Pancreas (tissue), 10 donors: Measurements from ENCODE around the gene TLNRD1. TPM values are rescaled to one million over a fixed set of nuclear protein-coding genes. Genes with fewer than 3 reads are reported as not detected.

Experiments
- ATAC-seq, 4 donors: fragments of 200-7000 bp; cut with Tn5 transposase; one replicate each; pipeline versions ENCODE4 v1.8.0 to v1.9.1; 2020; ENCODE audit warnings: mild to moderate bottlenecking in 4 of 4, moderate library complexity in 4 of 4
- DNase-seq, 6 donors: peaks; one replicate each; pipeline ENCODE4 v3.0.0-alpha.2; 2020
- FAIRE-seq: peaks from 2 replicates; lab custom pipeline; 2012; peaks lifted over from hg19 to GRCh38; lab: Jason Lieb, UNC
- H3K27ac ChIP-seq, 4 donors: fragments of 200-600 bp; sonication (generic); 1 replicate in 3 of 4; 2 replicates in 1 of 4; pipeline versions ENCODE4 v1.5.0 to v1.8.0; 2020
- H3K27me3 ChIP-seq, 4 donors: fragments of 200-600 bp; one replicate each; pipeline ENCODE4 v1.8.0; 2021
- H3K36me3 ChIP-seq, 3 donors: fragments of 200-600 bp; sonication (generic) in 1 of 3; one replicate each; pipeline versions ENCODE4 v1.5.0 to v1.8.0; 2020 to 2021
- H3K4me1 ChIP-seq, 3 donors: fragments of 200-600 bp; one replicate each; pipeline ENCODE4 v1.8.0; 2021
- H3K4me3 ChIP-seq, 4 donors: fragments of 200-600 bp; sonication (generic) in 2 of 4; one replicate each; pipeline versions ENCODE4 v1.5.0 to v1.8.0; 2020 to 2021
- H3K9me3 ChIP-seq, 4 donors: fragments of 200-600 bp; one replicate each; pipeline ENCODE4 v1.8.0; 2021
- CTCF ChIP-seq, 4 donors: fragments of 200-600 bp; sonication (generic) in 3 of 4; IDR thresholded peaks; one replicate each; pipeline versions ENCODE4 v1.5.0 to v1.8.0; 2021; ENCODE audit warnings: antibody characterized with exemption in 4 of 4
- WGBS, 2 donors: extraction: QIAGEN DNeasy Blood & Tissue Kit; methylation state at CpG; one replicate each; pipeline ENCODE4 v1.1.7; 2013; 5-methylcytosine and 5-hydroxymethylcytosine counted together
- intact Hi-C, 3 donors: fragments of 100-400 bp; cut with DNase I; formaldehyde crosslinking; loops; one replicate each; pipeline versions ENCODE4 v1.11.1 to v1.14.2; 2022
- polyA plus RNA-seq, 2 donors: library from polyadenylated mRNA; stranded (reverse); fragments of 200-250 nt; gene quantifications; one replicate each; pipeline ENCODE4 v1.2.3, GENCODE V29; 2013
- total RNA-seq, 6 donors: library from RNA; stranded (reverse); fragmentation: NEBNext Ultra II Directional in 4 of 6; extraction: Animal tissue kit (Norgen Biotek cat#: 25700) in 4 of 6; gene quantifications; one replicate each; pipeline versions ENCODE4 v1.2.1 to v1.2.4, GENCODE V29; 2021 to 2023
- donor health status: healthy with polysubstance abuse.
- donor health status: DM: no; HTN: no; CAD: no; lungs with moderate emphysema.
- donor health status: DM: no; HTN: no; CAD: no.
- donor health status: control.
- donor health status: control.
- donor health status: Bipolar disorder and iron deficiency.
- donor health status: DM: yes; HTN: yes; CAD: no.
- donor health status: DM: no; HTN: no; CAD: no.
- donor health status: DM: no; HTN: no; CAD: no.
- donor health status: DM: yes; HTN: yes; CAD: no.

TLNRD1 gene
- total and polyA plus RNA-seq, 8 donors: 3.1 to 13.5 (median 8.8) TPM

GRCh38 chr15:80989518-80990478, 10.9 kb upstream of the TLNRD1 start, which contains the start of gene MESD:
Gene MESD, minus strand, starts transcription at chr15:80989819. Its CDS starts 28 bp downstream, at chr15:80989791.
- H3K36me3 ChIP-seq: no peaks in the 10 kb centered on the region
- DNase-seq (peak; percentile 96 to 100 (median 98)), FAIRE-seq (no peak), ATAC-seq (peak; percentile 96 to 99 (median 98))
- H3K4me3 ChIP-seq: peak within 1 kb of the TSS; percentile 64 to 94 (median 84)
- intact Hi-C loops: no loop called here
- 0 to 1% methylated on average over 44 to 63 of the region's 63 CpGs for WGBS, 2 donors
- H3K9me3 ChIP-seq: no peaks in the 10 kb centered on the region
- TF ChIP-seq CTCF (IDR thresholded peaks at IDR 0.05): no peak
- peaks cover 11 to 37% (median 14%) of the 10 kb centered on the region in 3 donors for H3K4me1 ChIP-seq
- no peaks in the 10 kb centered on the region for H3K27me3 ChIP-seq
- peak within 1 kb of the TSS; percentile 81 to 94 (median 88) for H3K27ac ChIP-seq

DNA sequence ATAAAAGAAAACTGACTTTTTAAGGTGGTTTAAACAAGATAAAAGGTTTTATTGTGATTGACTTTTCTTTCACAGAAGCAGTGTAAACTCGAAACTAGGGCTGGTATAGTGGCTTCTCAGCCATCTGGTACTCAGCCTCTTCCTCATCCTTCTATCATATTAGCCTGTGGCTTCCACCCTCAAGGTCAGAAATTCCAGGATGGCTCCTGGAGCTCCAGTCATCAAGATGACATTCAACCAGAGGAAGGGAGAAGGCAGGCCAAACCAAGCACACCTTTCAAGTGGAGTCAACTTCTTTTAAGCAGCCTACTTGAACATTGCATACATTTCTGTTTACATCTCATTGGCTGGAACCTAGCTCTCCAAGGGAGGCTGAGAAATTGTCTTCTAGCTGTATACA, 9.8 kb upstream of the TLNRD1 start:
- no peak for FAIRE-seq
- no peak overlapping the region for H3K4me3 ChIP-seq
- no peaks in the 10 kb centered on the region for H3K27me3 ChIP-seq
- no peaks in the 10 kb centered on the region for H3K9me3 ChIP-seq
- WGBS, 2 donors: 79 to 80% methylated on average over 1 of the region's 1 CpG
- no peak for DNase-seq
- peak overlapping the region in 2 of 4 donors; percentile 88 to 94 for H3K27ac ChIP-seq
- intact Hi-C loops: no loop called here
- no peak for TF ChIP-seq CTCF (IDR thresholded peaks at IDR 0.05)
- no peaks in the 10 kb centered on the region for H3K36me3 ChIP-seq
- no peak for ATAC-seq
- peaks cover 11 to 37% (median 14%) of the 10 kb centered on the region in 3 donors for H3K4me1 ChIP-seq

DNA sequence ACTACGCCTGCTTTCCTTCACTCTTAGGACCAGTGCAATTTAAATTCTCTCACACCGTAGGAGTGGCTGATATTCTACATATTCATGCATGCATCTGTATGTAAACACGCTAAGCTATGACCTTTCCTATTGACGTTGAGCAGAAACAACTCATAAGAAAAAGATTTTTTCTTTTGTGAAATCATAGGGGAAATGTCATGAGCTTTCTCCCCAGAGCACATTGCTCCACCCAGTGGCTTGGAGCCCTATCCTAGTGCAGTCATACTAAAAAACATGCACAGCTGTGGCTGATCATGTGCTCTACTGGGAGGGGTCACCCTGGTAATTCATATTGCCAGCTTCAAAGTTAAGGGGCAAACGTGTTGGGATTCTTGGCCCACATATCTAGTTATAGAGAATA, 9.3 kb upstream of the TLNRD1 start:
- WGBS, 2 donors: 65 to 70% methylated on average over 5 of the region's 5 CpGs
- H3K4me3 ChIP-seq: no peak overlapping the region
- peak overlapping the region in 1 of 4 donors; percentile 88 for H3K27ac ChIP-seq
- no peak for TF ChIP-seq CTCF (IDR thresholded peaks at IDR 0.05)
- no peaks in the 10 kb centered on the region for H3K9me3 ChIP-seq
- intact Hi-C loops: no loop called here
- no peaks in the 10 kb centered on the region for H3K36me3 ChIP-seq
- no peaks in the 10 kb centered on the region for H3K27me3 ChIP-seq
- DNase-seq (peak in 3 of 6 donors; percentile 45 to 63 (median 48)), FAIRE-seq (no peak), ATAC-seq (peak in 3 of 4 donors; percentile 27 to 55 (median 40))
- peaks cover 11 to 37% (median 13%) of the 10 kb centered on the region in 3 donors for H3K4me1 ChIP-seq

DNA sequence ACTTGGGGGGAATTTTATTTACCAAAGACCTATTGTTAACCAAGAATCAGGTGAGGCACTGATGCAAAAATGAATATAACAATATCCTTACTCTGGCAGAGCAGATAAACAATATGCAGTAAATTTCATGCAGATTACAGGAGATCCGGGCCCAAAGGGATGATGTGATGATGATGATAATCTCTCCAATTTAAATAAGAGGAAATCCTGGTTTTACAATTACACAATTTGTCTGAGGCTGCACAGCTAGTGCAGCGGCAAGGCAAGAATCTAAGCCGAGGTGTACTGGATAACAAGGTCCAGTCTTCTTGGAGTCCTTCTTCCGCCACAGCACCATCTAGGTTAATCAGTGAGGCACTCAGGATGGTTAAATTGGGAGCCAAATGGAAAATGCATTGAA, 8.7 kb upstream of the TLNRD1 start:
- no peaks in the 10 kb centered on the region for H3K36me3 ChIP-seq
- no peak overlapping the region for H3K27ac ChIP-seq
- no peaks in the 10 kb centered on the region for H3K27me3 ChIP-seq
- TF ChIP-seq CTCF (IDR thresholded peaks at IDR 0.05): no peak
- FAIRE-seq (no peak), DNase-seq (no peak), ATAC-seq (no peak)
- H3K9me3 ChIP-seq: no peaks in the 10 kb centered on the region
- H3K4me1 ChIP-seq: peaks cover 11 to 31% (median 11%) of the 10 kb centered on the region in 3 donors
- WGBS, 2 donors: 84 to 85% methylated on average over 4 of the region's 4 CpGs
- no peak overlapping the region for H3K4me3 ChIP-seq
- intact Hi-C loops: no loop called here
